ENCODE results near the gene NAPSA. TPM values are rescaled to one million over a fixed set of nuclear protein-coding genes. Genes with fewer than 3 reads are reported as not detected.

Gene NAPSA
- total RNA-seq, 3 donors from 2014 or later (not counting 1 experiment from before 2014, with no cell fraction given): 0.94 to 1.3 (median 0.95) TPM

- TF ChIP-seq CTCF (IDR thresholded peaks at IDR 0.05): no peak
- Histone ChIP-seq H3K9me3 (ENCODE audit: control insufficient read depth, insufficient read depth, low read length) (no peaks in the 10 kb centered on the region), H3K27ac (ENCODE audit: low read length) (no peak overlapping the region), H3K4me3 (ENCODE audit: low read length) (no peak overlapping the region), H3K4me1 (ENCODE audit: control insufficient read depth, insufficient read depth, low read length) (peaks cover 6% of the 10 kb centered on the region), H3K27me3 (ENCODE audit: control insufficient read depth, insufficient read depth, low read length) (peaks cover 12% of the 10 kb centered on the region), H3K36me3 (ENCODE audit: control insufficient read depth, insufficient read depth, low read length) (no peaks in the 10 kb centered on the region)
- Mint-ChIP-seq H3K27me3 (ENCODE audit: low read depth in 2 of 2) (peaks cover 11 to 45% of the 10 kb centered on the region in 2 donors), H3K4me1 (peaks cover 0 to 13% of the 10 kb centered on the region in 2 donors), H3K27ac (no peak overlapping the region), H3K36me3 (no peaks in the 10 kb centered on the region), H3K9me3 (no peaks in the 10 kb centered on the region), H3K4me3 (no peak overlapping the region)
- 87% methylated on average over 20 of the region's 20 CpGs for WGBS (ENCODE audit: insufficient coverage)
- DNase-seq: no peak
- intact Hi-C loops (cut with micrococcal nuclease): no loop called here
- ATAC-seq: no peak
These were observed 44.8 kb downstream of the NAPSA start for GRCh38 chr19:50320596-50320995.

- H3K4me1 Mint-ChIP-seq: peaks cover 2 to 16% of the 10 kb centered on the region in 2 donors
- Histone ChIP-seq H3K9me3 (ENCODE audit: control insufficient read depth, insufficient read depth, low read length) (no peaks in the 10 kb centered on the region), H3K27ac (ENCODE audit: low read length) (no peak overlapping the region), H3K36me3 (ENCODE audit: control insufficient read depth, insufficient read depth, low read length) (no peaks in the 10 kb centered on the region), H3K4me3 (ENCODE audit: low read length) (no peak overlapping the region), H3K27me3 (ENCODE audit: control insufficient read depth, insufficient read depth, low read length) (peaks cover 10% of the 10 kb centered on the region), H3K4me1 (ENCODE audit: control insufficient read depth, insufficient read depth, low read length) (peaks cover 6% of the 10 kb centered on the region)
- DNase-seq (no peak), ATAC-seq (no peak)
- peaks cover 14 to 44% of the 10 kb centered on the region in 2 donors for H3K27me3 Mint-ChIP-seq (ENCODE audit: low read depth in 2 of 2)
- no peak overlapping the region for H3K27ac Mint-ChIP-seq
- intact Hi-C loops (cut with micrococcal nuclease): no loop called here
- no peak overlapping the region for H3K4me3 Mint-ChIP-seq
- H3K9me3 Mint-ChIP-seq: peaks cover 0 to under 1% of the 10 kb centered on the region in 2 donors
- 90% methylated on average over 11 of the region's 12 CpGs for WGBS (ENCODE audit: insufficient coverage)
- H3K36me3 Mint-ChIP-seq: no peaks in the 10 kb centered on the region
- TF ChIP-seq CTCF (IDR thresholded peaks at IDR 0.05): no peak
These were observed 45.4 kb downstream of the NAPSA start for GRCh38 chr19:50320051-50320450.

GRCh38 chr19:50319156-50319555 is 46.3 kb downstream of the NAPSA start:
- H3K9me3 Mint-ChIP-seq: peaks cover 0 to 2% of the 10 kb centered on the region in 2 donors
- WGBS (ENCODE audit: insufficient coverage): 85% methylated on average over 11 of the region's 11 CpGs
- no peak for TF ChIP-seq CTCF (IDR thresholded peaks at IDR 0.05)
- H3K4me3 Mint-ChIP-seq: no peak overlapping the region
- DNase-seq (no peak), ATAC-seq (no peak)
- peaks cover 23 to 42% of the 10 kb centered on the region in 2 donors for H3K27me3 Mint-ChIP-seq (ENCODE audit: low read depth in 2 of 2)
- Histone ChIP-seq H3K27me3 (ENCODE audit: control insufficient read depth, insufficient read depth, low read length) (peaks cover 13% of the 10 kb centered on the region), H3K9me3 (ENCODE audit: control insufficient read depth, insufficient read depth, low read length) (no peaks in the 10 kb centered on the region), H3K4me1 (ENCODE audit: control insufficient read depth, insufficient read depth, low read length) (peaks cover 6% of the 10 kb centered on the region), H3K27ac (ENCODE audit: low read length) (no peak overlapping the region), H3K4me3 (ENCODE audit: low read length) (no peak overlapping the region), H3K36me3 (ENCODE audit: control insufficient read depth, insufficient read depth, low read length) (no peaks in the 10 kb centered on the region)
- intact Hi-C loops (cut with micrococcal nuclease): no loop called here
- H3K27ac Mint-ChIP-seq: no peak overlapping the region
- no peaks in the 10 kb centered on the region for H3K36me3 Mint-ChIP-seq
- H3K4me1 Mint-ChIP-seq: peaks cover 6 to 10% of the 10 kb centered on the region in 2 donors

- H3K4me3 ChIP-seq (ENCODE audit: low read length): no peak overlapping the region
- H3K9me3 Mint-ChIP-seq: peaks cover 0 to 2% of the 10 kb centered on the region in 2 donors
- H3K9me3 ChIP-seq (ENCODE audit: control insufficient read depth, insufficient read depth, low read length): no peaks in the 10 kb centered on the region
- no peaks in the 10 kb centered on the region for H3K36me3 ChIP-seq (ENCODE audit: control insufficient read depth, insufficient read depth, low read length)
- H3K27ac Mint-ChIP-seq: no peak overlapping the region
- no peak overlapping the region for H3K4me3 Mint-ChIP-seq
- peaks cover 6 to 10% of the 10 kb centered on the region in 2 donors for H3K4me1 Mint-ChIP-seq
- H3K27me3 Mint-ChIP-seq (ENCODE audit: low read depth in 2 of 2): peaks cover 30 to 45% of the 10 kb centered on the region in 2 donors
- DNase-seq: no peak
- H3K4me1 ChIP-seq (ENCODE audit: control insufficient read depth, insufficient read depth, low read length): peaks cover 6% of the 10 kb centered on the region
- 88% methylated on average over 8 of the region's 8 CpGs for WGBS (ENCODE audit: insufficient coverage)
- peaks cover 19% of the 10 kb centered on the region for H3K27me3 ChIP-seq (ENCODE audit: control insufficient read depth, insufficient read depth, low read length)
- ATAC-seq: no peak
- no peak overlapping the region for H3K27ac ChIP-seq (ENCODE audit: low read length)
- TF ChIP-seq CTCF (IDR thresholded peaks at IDR 0.05): no peak
- H3K36me3 Mint-ChIP-seq: no peaks in the 10 kb centered on the region
- intact Hi-C loops (cut with micrococcal nuclease): no loop called here
These were observed 47.0 kb downstream of the NAPSA start for GRCh38 chr19:50318438-50318837.

All from natural killer cell (primary cell).